ENCODE data around the gene ALG1. TPM values are rescaled to one million over a fixed set of nuclear protein-coding genes. Genes with fewer than 3 reads are reported as not detected.

The ALG1 gene
- total and polyA plus RNA-seq, 8 donors = 13.0 to 23.3 (median 16.4) TPM

DNA sequence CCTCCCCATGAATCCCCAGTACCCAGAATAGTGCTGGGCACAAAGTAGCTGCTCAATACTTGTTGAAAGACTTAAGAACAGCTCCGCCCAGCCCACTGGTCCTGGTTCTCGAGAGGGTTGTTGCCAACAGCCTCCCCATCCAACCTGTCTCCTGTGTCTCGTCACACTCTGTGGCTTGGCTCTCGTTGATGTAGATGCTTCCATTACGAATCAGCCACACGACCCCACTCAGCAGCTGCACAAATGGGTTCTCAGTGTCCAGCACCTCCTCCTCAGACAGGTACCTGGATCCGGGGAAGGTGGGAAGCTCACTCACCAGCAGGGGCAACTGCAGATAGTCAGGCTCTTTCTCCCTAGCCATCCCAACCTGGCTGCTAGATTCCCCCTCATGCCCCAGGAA lies 40.0 kb upstream of the ALG1 start:
- Histone ChIP-seq H3K27ac (no peak overlapping the region), H3K9me3 (no peaks in the 10 kb centered on the region), H3K27me3 (no peaks in the 10 kb centered on the region), H3K4me3 (no peak overlapping the region), H3K4me1 (peaks cover 14 to 23% (median 17%) of the 10 kb centered on the region in 3 donors), H3K36me3 (no peaks in the 10 kb centered on the region)
- FAIRE-seq (no peak), DNase-seq (no peak), ATAC-seq (no peak)
- TF ChIP-seq, protein P1, sequence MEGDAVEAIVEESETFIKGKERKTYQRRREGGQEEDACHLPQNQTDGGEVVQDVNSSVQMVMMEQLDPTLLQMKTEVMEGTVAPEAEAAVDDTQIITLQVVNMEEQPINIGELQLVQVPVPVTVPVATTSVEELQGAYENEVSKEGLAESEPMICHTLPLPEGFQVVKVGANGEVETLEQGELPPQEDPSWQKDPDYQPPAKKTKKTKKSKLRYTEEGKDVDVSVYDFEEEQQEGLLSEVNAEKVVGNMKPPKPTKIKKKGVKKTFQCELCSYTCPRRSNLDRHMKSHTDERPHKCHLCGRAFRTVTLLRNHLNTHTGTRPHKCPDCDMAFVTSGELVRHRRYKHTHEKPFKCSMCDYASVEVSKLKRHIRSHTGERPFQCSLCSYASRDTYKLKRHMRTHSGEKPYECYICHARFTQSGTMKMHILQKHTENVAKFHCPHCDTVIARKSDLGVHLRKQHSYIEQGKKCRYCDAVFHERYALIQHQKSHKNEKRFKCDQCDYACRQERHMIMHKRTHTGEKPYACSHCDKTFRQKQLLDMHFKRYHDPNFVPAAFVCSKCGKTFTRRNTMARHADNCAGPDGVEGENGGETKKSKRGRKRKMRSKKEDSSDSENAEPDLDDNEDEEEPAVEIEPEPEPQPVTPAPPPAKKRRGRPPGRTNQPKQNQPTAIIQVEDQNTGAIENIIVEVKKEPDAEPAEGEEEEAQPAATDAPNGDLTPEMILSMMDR (IDR thresholded peaks at IDR 0.05) = no peak
- intact Hi-C loops (cut with DNase I) = no loop called here
- WGBS, 2 donors = 80 to 86% methylated on average over 7 of the region's 7 CpGs

DNA sequence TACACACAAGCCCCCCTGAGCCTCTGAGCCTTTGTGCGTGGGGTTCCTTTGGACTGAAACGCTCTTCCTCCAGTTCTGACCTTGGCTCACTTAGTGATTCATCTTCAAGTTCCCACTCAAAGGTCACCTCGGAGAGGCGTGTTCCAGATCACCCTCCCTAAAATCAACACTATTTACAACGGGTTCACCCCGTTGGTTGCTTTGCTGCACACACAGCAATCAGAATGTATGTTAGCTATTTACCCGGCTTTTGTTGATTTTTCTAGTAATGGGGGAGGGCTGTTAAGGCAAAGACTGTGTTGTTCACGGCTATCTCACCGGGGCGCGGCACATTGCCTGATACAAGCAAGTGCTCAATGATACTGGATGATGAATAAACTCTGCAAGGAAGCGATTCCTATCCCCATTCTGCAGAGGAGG lies 38.9 kb upstream of the ALG1 start:
- TF ChIP-seq, protein P1 (IDR thresholded peaks at IDR 0.05) = no peak
- Histone ChIP-seq H3K27ac (no peak overlapping the region), H3K36me3 (no peaks in the 10 kb centered on the region), H3K9me3 (no peaks in the 10 kb centered on the region), H3K4me1 (peaks cover 14 to 31% (median 21%) of the 10 kb centered on the region in 3 donors), H3K27me3 (no peaks in the 10 kb centered on the region), H3K4me3 (peak overlapping the region; percentile 74 to 97 (median 92))
- FAIRE-seq (no peak), DNase-seq (no peak), ATAC-seq (no peak)
- 10 to 12% methylated on average over 12 of the region's 12 CpGs for WGBS, 2 donors
- intact Hi-C loops (cut with DNase I) = no loop called here

DNA sequence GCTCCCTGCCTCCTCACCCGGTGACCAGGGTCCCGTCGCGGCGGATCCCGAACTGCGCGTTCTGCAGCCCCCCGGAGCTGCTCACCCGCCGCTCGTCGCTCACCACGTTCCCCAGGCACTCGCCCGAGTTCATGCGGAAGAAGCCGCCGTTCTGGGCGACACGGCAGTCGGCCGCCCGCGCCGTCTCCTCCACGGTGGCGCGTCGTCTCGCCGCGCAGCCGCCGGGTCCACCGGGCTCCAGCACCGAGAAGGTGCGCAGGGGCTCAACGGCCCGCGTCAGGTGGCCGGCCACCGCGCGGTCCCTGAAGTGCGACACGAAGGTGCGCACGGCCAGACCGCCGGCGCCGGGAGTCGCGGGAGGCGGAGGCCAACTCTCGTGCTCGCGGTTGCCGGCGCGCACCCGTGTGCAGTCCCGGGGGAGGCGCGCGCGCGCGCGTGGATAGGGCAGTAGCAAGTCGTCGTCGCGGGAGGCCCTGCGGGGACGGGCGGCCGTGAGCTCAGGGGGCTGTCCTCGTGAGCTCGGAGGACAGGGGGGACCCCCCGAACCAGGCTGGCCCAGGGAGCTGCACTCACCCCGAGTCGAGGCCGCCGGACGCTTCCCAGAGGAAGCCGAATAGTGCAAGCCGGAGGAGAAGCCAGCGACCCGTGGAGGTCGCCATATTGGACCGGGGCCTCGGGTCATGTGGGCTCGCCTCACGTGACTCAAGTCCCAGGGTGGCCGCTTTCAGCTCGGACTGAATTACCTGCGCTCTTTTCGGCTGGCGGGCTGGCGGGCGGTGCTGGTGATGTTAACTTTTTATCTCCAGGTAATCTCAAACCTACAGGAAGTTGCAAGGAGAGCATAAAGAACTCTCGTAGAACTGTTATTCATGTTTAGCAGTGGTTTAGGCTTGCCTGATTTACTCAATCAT lies 38.1 kb upstream of the ALG1 start, which contains the start of gene NAGPA:
NAGPA (minus strand) TSS at position 680 of the 911 bp plus-strand sequence; CDS start at position 659, 21 bp downstream.
- FAIRE-seq (no peak), DNase-seq (peak; percentile 81 to 94 (median 88)), ATAC-seq (peak; percentile 82 to 90 (median 86))
- Histone ChIP-seq H3K27me3 (no peaks in the 10 kb centered on the region), H3K9me3 (no peaks in the 10 kb centered on the region), H3K4me3 (peak within 1 kb of the TSS; percentile 74 to 97 (median 92)), H3K36me3 (no peaks in the 10 kb centered on the region), H3K4me1 (peaks cover 14 to 31% (median 21%) of the 10 kb centered on the region in 3 donors), H3K27ac (peak within 1 kb of the TSS; percentile 9 to 88 (median 56))
- TF ChIP-seq, protein P1 (IDR thresholded peaks at IDR 0.05) = no peak
- intact Hi-C loops (cut with DNase I) = no loop called here
- 0% methylated on average over 90 to 104 of the region's 104 CpGs for WGBS, 2 donors

DNA sequence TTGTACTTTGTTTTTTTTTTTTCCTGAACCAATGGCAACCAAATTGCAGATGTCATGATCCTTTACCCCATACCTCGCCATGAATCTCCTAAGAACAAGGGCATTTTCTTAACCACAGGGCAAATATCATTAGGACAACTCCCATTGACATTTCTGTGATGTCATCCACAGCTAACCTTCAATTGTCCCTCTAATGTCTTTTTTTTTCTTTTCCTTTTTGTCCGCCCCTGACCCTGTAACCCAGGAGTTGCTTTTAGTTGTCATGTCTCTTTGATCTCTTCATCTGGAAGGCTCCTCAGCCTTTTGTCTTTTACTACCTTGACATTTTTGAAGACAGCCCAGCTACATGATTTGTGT lies 37.5 kb upstream of the ALG1 start:
- Histone ChIP-seq H3K4me1 (peaks cover 14 to 31% (median 21%) of the 10 kb centered on the region in 3 donors), H3K9me3 (no peaks in the 10 kb centered on the region), H3K36me3 (no peaks in the 10 kb centered on the region), H3K4me3 (peak overlapping the region; percentile 74 to 97 (median 92)), H3K27me3 (no peaks in the 10 kb centered on the region), H3K27ac (peak overlapping the region; percentile 9 to 88 (median 56))
- 3 to 5% methylated on average over 2 of the region's 2 CpGs for WGBS, 2 donors
- ATAC-seq = no peak
- intact Hi-C loops (cut with DNase I) = no loop called here
- FAIRE-seq = no peak
- no peak for DNase-seq
- TF ChIP-seq, protein P1 (IDR thresholded peaks at IDR 0.05) = no peak

DNA sequence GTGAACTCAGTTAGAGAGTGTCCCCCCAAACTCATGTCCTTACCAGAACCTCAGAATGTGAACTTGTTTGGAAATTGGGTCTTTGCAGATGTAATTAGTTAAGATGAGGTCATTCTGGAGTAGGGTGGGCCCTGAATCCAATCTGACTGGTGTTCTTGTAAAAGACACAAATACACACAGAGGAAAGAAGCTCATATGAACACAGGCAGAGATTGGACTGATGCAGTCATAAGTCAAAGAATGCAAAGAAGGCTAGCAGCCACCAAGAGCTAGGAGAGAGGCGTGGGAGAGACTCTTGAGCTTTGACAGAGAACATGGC lies 35.8 kb upstream of the ALG1 start:
- 83 to 88% methylated on average over 1 of the region's 1 CpG for WGBS, 2 donors

More for the DNA sequence above, 35.8 kb upstream of the ALG1 start:
- TF ChIP-seq, protein P1 (IDR thresholded peaks at IDR 0.05) = no peak
- FAIRE-seq = no peak
- Histone ChIP-seq H3K9me3 (no peaks in the 10 kb centered on the region), H3K4me1 (peaks cover 14 to 31% (median 21%) of the 10 kb centered on the region in 3 donors), H3K27ac (peak overlapping the region; percentile 44 to 88 (median 70)), H3K36me3 (no peaks in the 10 kb centered on the region), H3K27me3 (no peaks in the 10 kb centered on the region), H3K4me3 (no peak overlapping the region)
- intact Hi-C loops (cut with DNase I) = no loop called here
- peak in 1 of 4 donors; percentile 3 for ATAC-seq
- no peak for DNase-seq
